VCaP (cell line): Measurements from ENCODE around the gene UHRF2.

Experiments
- H3K27ac ChIP-seq: fragments of 450-650 bp; 2 replicates; pipeline ENCODE4 v1.5.1; 2017
- CTCF ChIP-seq: fragments of 450-650 bp; conservative IDR thresholded peaks from 2 replicates; pipeline ENCODE4 v1.5.1; 2017; ENCODE audit warnings: mild to moderate bottlenecking, moderate library complexity

The UHRF2 gene

GRCh38 chr9:6431038-6431437 is 18.0 kb downstream of the UHRF2 start:
- H3K27ac ChIP-seq, result no peak overlapping the region
- TF ChIP-seq CTCF, result no peak

- H3K27ac ChIP-seq, result no peak overlapping the region
Measured at GRCh38 chr9:6433410-6433809, 20.4 kb downstream of the UHRF2 start.

GRCh38 chr9:6439051-6439703 is 26.2 kb downstream of the UHRF2 start:
- TF ChIP-seq CTCF, result no peak
- no peak overlapping the region for H3K27ac ChIP-seq

More at GRCh38 chr9:6433410-6433809, 20.4 kb downstream of the UHRF2 start:
- TF ChIP-seq CTCF, result no peak

- no peak for TF ChIP-seq CTCF
- H3K27ac ChIP-seq, result no peak overlapping the region
Measured at GRCh38 chr9:6440405-6440804, 27.4 kb downstream of the UHRF2 start.

- H3K27ac ChIP-seq, result no peak overlapping the region
- no peak for TF ChIP-seq CTCF
Measured at GRCh38 chr9:6441269-6441668, 28.3 kb downstream of the UHRF2 start.

GRCh38 chr9:6443661-6444060 is 30.7 kb downstream of the UHRF2 start:
- H3K27ac ChIP-seq, result no peak overlapping the region
- no peak for TF ChIP-seq CTCF

- no peak overlapping the region for H3K27ac ChIP-seq
- TF ChIP-seq CTCF, result no peak
Measured at GRCh38 chr9:6444128-6444527, 31.1 kb downstream of the UHRF2 start.
